CD4-positive, alpha-beta T cell treated with Interferon alpha-2 for 1 hour (primary cell): Measurements from ENCODE around the gene DTX1.

Experiments used
- DNase-seq, 2 donors: peaks; one replicate each; pipeline ENCODE4 v3.0.0-alpha.2; 2020 to 2022

The DTX1 gene

GRCh38 chr12:113071135-113072112, 14.9 kb downstream of the DTX1 start:
- DNase-seq = no peak

DNA sequence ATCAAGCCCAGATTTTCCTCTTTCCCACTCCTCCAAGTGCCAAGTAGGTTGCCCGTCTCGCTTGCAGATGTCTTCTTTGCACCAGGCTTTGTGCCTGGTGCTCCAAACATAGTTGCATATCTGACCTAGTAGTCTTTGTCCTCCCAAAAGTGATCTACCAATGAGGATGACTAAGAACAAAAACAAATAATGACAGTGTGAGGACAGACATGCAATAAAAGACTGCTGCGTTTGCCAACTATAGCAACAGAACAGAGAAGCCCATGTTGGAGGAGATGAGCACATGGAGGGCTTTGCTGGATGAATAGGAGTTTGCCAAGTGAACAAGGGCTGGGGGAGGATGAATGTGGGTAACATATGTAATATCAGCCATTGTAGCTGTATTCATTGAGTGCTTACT, 15.6 kb downstream of the DTX1 start:
- DNase-seq = no peak

DNA sequence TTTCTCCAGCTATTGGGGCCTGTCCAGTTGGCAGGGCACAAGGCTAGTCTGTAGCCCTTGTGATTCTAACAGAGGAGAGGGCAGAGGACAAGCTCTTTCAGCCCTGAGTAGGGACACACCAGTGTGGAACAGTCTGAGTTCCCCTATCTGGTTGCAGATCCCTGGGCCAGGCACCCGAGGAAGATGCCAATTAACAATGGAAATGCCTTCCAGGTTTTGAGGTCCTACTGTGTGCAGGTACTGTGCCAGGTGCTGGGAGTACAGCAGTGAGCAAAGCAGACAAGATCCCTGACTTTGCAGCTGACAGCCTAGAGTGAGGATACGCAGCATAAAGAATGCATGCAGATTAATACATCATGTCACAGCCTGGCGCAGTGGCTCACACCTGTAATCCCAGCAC, 17.1 kb downstream of the DTX1 start:
- no peak for DNase-seq

- DNase-seq = peak; percentile 29 to 65
Observed at GRCh38 chr12:113075137-113075683, 18.7 kb downstream of the DTX1 start.

- no peak for DNase-seq
Observed at GRCh38 chr12:113077057-113077858, 20.7 kb downstream of the DTX1 start.

GRCh38 chr12:113077859-113078255, 21.3 kb downstream of the DTX1 start:
- no peak for DNase-seq

- no peak for DNase-seq
Observed at GRCh38 chr12:113081873-113082272, 25.3 kb downstream of the DTX1 start.

- no peak for DNase-seq
Observed at GRCh38 chr12:113082486-113083148, 26.1 kb downstream of the DTX1 start.

DNA sequence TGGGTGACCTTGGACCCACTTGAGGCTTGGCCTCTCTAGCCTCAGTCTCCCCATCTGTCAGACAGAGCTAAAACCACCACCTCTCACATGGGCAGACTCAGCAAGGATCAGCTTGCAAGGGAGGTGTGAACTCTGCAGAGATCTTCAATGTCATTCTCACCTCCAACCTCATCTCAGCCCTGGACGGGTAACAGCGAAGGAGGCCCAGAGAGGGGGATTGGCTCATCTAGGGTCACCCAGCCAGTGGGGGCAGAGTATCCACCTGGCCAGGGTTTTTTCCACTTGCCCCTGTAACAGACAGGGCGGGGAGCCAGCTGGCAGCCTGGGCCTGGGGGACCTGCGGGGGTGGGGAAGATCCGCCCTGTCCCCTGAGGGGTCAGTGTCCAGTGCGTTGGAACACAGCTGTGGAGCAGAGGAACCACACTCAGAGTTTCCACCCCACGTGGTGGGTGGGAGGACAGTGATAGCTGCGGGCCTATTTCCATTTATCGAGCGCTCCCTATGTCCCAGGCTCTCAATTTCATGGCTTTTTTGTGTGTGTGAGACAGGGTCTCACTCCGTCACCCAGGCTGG, 27.4 kb downstream of the DTX1 start:
- DNase-seq = no peak

GRCh38 chr12:113086249-113087164, 30.0 kb downstream of the DTX1 start:
- DNase-seq = peak; percentile 31 to 49

DNA sequence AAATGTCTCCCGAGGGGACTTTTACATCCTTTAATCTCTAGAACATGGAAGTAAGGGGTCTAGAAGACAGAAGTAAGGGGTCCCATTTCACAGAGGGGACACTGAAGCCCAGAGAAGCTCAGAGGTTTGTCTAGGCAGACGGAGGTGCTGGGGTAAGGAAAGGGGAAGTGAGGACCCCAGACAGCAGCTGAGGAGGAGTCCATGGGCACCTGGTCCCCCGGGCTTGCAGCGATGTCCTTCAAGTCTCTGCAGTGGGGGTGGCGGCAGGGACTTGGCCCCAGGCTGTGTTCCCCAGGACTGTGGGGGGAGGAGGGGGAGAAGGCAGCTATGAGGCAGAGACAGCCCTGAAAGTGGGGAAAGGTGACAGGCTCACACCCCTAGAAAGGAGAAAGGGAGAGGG, 30.7 kb downstream of the DTX1 start:
- no peak for DNase-seq

DNA sequence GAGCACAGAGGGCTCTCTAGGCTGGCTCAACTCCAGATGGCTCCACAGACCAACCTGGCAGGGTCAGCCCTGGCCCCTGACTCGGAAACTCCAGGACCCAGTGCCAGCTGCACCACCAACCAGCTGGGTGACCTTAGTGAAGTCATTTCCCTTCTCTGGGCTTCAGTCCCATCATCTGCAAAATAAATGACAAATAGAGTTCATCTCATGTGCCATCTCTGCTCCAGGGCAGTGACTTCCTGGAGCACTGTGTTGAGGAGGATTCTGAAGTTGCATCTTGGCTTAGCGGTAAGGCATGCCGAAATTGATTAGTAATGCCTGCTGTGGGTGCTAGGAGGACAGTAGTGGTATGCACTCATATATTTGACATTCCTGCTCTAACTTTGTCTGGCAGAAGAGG, 31.5 kb downstream of the DTX1 start:
- DNase-seq = no peak

DNA sequence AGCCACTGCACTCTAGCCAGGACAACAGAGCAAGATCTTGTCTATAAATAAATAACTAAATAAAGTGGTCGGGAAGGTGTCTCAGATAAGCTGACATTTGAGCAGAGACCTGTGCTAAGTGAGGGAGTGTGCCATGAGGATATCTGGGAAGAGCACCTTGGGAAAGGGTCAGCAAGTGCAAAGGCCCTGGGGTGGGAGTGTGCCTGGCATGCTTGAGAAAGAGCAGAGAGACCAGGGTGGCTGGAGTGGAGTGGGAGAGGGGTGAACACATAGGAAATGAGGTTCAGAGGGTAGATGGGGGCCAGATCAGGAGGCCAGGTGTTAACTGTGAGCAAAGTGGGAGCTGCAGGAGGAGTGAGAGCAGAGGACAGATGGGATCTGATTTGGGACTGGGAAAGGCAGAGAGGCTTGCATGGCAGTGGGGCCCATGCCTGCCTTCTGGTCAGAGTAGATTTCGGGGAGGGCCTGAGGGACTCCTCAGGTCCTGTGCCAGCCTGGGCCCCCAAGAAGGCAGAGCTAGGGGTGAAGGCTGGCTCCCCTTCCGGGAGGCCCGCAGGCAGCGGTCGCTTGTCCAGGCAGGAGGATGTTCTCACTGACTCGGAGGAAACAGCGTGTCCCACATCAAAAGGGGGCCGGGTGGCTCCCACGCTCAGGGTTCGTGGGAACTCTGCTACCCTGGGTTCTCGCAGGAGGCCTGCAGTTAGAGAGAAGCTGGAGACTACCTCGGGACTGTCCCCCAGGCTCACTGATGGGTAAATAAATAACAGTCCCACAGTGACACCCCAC, 32.6 kb downstream of the DTX1 start:
- peak; percentile 20 to 69 for DNase-seq

DNA sequence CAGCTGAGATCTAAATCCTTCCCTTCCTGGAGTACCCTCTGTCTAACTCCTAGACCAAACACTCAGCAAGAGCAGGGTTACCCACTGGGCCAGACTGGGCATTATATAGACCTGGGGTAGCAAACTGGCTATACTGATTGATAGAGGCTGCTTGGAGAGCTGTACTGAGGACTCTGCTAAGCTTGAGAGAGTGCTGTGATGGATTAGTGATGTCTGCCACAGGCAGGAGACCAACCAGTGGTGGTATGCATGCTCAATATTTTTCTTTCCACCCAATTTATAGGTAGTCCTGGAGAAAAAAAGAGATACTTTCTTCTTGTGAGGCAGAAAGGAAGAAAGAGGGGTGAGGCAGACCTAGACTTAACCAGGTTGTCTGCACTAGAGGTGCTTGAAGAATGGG, 33.3 kb downstream of the DTX1 start:
- DNase-seq = no peak

DNA sequence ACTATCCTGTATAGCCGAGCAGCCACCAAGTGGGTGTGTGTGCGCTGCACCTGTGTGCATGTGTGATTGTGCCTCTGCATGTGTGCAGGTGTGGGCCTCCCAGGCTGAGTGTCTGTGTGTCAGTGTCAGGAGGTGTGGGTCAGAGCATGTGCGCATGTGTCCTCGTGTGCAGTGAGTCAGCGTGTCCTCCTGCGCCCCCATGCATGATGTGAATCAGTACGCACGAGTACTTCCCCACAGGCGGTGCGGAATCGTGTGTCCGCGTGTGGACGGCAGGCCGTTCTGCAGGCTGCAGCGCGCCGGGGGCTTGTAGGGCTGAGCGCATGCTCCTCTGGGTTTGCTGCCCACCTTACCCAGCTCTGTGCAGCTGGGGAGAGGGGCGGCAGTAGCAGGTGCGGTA, 34.2 kb downstream of the DTX1 start:
- no peak for DNase-seq

DNA sequence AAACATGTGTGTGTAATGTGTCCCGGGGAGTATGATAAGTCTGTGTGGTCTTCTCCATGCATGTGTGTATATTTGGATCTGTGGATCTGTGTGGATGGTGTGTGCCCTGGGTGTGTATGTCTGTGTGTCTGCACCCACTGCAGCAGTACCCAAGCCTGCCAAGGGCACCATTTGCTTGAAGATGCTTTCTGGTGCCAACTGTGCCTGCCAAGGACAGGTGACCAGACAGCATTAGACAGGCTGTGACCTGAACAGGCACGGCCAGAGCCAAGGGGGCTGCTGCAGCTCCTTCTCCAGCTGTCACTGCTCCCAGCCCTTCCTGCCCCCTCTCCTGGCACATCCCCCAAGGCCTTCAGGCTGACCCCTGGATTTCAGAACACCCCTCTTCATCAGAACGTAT, 35.0 kb downstream of the DTX1 start:
- no peak for DNase-seq

GRCh38 chr12:113092607-113093408, 36.3 kb downstream of the DTX1 start:
- DNase-seq = peak in 1 of 2 donors; percentile 18

- DNase-seq = no peak
Observed at GRCh38 chr12:113093409-113094101, 37.0 kb downstream of the DTX1 start.

- DNase-seq = no peak
Observed at GRCh38 chr12:113094738-113095137, 38.2 kb downstream of the DTX1 start.
